ENCODE data around the gene SALL1.

The SALL1 gene

DNA sequence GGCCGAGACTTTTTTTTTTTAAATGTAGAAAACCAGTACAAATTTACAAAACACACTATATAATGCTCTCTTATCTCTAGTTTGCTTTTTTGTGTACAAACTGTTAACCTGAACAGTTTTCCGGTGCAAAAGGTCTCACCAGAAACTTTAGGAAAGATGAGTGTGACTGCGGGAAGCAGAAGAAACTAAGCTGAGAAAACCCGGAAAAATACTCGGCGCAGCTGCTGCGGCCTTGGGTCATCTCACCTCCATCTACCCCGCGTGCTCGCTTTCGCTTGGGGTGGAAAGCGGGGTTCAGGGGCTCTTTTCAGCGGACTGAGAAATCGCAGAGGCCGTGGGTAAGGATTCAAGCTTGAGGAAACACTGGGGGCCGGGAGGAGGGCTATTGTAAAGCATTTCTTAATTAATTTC, 1.8 kb downstream of the SALL1 start:
- Histone ChIP-seq H3K27ac (no peak overlapping the region), H3K4me3 (no peak overlapping the region)
- DNase-seq (ENCODE audit: low spot score), result no peak
- TF ChIP-seq, protein P1, sequence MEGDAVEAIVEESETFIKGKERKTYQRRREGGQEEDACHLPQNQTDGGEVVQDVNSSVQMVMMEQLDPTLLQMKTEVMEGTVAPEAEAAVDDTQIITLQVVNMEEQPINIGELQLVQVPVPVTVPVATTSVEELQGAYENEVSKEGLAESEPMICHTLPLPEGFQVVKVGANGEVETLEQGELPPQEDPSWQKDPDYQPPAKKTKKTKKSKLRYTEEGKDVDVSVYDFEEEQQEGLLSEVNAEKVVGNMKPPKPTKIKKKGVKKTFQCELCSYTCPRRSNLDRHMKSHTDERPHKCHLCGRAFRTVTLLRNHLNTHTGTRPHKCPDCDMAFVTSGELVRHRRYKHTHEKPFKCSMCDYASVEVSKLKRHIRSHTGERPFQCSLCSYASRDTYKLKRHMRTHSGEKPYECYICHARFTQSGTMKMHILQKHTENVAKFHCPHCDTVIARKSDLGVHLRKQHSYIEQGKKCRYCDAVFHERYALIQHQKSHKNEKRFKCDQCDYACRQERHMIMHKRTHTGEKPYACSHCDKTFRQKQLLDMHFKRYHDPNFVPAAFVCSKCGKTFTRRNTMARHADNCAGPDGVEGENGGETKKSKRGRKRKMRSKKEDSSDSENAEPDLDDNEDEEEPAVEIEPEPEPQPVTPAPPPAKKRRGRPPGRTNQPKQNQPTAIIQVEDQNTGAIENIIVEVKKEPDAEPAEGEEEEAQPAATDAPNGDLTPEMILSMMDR (IDR thresholded peaks at IDR 0.05), result no peak

DNA sequence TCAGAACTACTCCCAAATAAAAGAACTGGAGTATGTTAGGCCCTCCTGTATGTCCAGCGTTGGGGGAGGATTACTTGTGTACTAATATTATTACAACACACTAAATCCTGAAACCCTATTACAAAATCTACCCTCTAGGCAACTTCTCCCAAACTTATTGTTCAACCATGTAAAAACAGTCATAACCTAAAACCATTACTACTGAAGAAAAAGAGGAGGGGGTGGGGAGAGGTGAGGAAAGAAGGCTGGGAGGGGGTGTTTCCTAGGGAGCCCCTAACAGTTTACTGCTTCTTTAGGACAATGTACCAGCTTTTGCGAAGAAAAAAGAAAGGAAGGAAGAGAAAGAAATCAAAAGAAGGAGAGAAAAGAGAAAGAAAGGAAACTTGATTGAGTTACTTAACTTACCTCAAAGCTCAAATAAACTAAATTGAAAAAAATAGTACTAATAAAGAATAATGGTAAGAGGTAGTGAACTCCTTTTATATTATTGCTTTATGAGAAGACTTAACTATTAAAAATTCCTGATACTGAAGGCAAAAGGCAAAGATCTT, 2.3 kb downstream of the SALL1 start:
- Histone ChIP-seq H3K27ac (no peak overlapping the region), H3K4me3 (no peak overlapping the region)
- DNase-seq (ENCODE audit: low spot score), result no peak
- TF ChIP-seq, protein P1 (IDR thresholded peaks at IDR 0.05), result no peak

DNA sequence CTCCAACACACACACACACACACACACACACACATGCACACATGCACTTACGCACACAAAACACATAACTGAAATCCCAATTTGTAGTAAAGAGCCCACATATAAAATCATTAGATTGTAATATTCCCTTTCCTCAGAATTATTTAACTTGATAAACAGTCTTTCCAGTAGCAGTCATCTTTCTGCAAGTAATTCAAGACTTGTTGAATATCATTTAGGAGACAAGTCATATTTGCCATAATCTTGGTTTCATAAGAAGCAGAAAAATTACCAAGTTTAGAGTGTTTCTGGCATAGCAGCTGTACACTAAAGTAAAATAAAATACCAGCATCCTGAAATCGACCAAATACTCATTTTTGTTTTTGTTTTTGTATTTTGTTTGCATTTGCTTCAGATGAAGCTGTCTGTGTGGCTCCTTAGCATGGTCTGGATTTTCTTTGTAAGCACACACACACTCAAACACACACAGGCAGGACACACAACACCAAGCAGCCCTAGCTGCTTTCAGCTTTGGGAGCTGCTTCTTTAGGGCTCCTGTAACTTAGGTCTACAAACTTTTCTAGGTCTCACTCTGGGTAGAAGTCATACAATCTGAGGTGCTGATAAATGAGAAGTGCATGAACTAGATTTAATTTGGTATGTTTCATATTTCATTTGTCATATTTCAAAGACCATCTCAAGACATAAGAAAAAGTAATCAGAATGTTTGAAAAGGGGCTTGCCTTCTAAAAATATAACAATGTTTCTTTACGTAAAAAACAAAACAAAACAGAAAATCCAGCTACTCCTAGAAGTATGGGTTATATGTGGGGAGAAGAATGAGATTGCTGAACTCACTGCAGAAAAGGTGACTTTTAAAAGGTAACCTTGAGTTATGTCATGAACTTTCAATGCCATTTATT, 3.0 kb downstream of the SALL1 start:
- H3K4me3 ChIP-seq, result no peak overlapping the region
- H3K27ac ChIP-seq, result no peak overlapping the region
- no peak for DNase-seq (ENCODE audit: low spot score)
- TF ChIP-seq, protein P1 (IDR thresholded peaks at IDR 0.05), result no peak

DNA sequence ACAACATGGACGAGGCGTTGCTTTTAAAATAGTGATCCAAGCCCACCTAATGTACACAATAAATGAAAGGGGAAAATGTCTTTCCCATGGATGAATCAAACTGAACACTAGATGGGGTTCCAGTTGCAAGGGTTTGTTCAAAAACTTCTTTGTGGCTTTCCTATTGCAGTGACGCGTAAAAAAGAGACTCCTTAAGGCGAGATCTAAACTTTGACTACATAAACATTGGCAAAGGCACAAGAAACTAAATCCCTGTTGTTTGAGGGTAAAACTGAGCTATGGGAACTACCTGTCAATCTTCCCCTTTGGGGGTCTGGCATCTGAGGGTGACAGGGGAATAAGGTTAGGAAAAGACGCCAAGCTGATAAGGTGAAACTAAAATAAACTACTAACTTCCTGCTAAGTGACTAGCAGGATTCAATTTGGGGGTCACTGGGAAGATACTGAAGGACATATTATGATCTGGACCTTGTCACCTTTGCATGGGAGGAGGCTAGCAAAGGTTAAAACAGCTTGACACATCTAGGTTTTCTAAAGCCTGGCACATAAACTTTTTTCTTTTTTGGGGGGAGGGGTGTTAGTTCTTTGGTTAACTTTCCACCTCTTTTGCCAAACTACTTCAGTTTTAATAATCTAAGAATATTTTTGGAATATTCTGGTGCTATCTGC, 4.7 kb downstream of the SALL1 start:
- Histone ChIP-seq H3K27ac (no peak overlapping the region), H3K4me3 (no peak overlapping the region)
- TF ChIP-seq, protein P1 (IDR thresholded peaks at IDR 0.05), result no peak
- DNase-seq (ENCODE audit: low spot score), result no peak

DNA sequence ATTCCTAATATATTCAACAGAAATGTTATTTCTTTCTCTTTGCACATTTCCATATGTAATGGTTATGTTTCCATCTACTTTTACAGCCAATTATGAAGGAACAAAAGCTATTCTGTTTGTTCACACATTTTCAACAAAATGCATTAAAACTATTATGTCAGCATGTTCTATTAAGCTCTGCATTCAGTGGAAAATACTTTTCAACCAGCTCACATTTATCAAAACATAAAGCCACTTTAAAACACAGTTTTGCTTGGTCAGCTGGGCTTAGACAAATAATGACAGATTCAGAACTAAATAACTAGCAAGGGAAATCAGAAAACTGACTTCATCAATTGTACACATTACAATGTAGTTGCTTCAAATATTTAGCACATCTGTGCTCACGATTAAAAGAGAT, 6.9 kb downstream of the SALL1 start:
- TF ChIP-seq, protein P1 (IDR thresholded peaks at IDR 0.05), result no peak
- no peak for DNase-seq (ENCODE audit: low spot score)
- Histone ChIP-seq H3K27ac (no peak overlapping the region), H3K4me3 (no peak overlapping the region)

DNA sequence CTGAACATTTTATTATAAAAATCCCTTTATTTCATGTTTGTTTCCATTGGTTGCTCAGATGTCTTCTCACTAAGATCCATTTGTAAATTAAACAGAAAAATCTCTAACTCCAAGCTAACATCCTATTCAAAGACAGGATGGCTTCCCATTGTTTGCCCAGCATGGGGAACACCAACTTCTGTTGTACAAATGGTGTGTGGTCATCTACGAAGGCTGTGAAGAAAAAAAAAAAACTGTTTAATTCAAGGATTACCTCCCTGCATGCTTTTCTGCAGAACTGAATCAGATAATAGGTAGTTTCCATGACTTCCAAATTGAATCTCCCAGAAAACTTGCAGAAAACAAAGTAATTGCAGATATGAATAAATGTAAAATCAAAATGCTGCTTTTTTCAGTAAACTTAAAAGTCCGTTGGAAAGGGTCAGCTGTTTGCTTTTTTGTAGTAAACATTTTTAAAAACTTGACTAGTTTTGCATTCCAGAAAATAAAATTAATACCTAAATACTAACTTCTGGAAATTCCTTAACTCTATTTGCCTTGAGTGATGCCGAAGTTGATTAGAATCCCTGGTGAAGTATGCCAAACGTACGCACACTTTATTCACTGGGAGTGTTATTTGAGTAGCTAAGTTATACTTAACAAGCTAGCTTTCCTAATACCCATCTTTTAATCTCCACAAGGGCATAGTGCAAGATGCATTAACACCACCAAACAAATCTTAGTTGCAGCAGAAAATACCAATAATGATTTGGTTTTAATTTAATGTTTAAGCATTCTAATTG, 7.7 kb downstream of the SALL1 start:
- no peak for DNase-seq (ENCODE audit: low spot score)
- TF ChIP-seq, protein P1 (IDR thresholded peaks at IDR 0.05), result no peak
- H3K4me3 ChIP-seq, result no peak overlapping the region
- H3K27ac ChIP-seq, result no peak overlapping the region
